GM23338 (cell line): ENCODE results near the gene TMEM116. TPM values are rescaled to one million over a fixed set of nuclear protein-coding genes. Genes with fewer than 3 reads are reported as not detected.

Experiments used
- ATAC-seq: fragments of 200-7000 bp; cut with Tn5 transposase; 3 replicates; pipeline ENCODE4 v1.9.1; 2020
- DNase-seq: peaks from one replicate; pipeline ENCODE4 v3.0.0-alpha.2; 2015; ENCODE audit warnings: low spot score
- H2AFZ ChIP-seq: fragments of 200-600 bp; sonication (generic); 2 replicates; pipeline ENCODE4 v1.8.0; 2016; ENCODE audit warnings: antibody characterized with exemption, mild to moderate bottlenecking, moderate library complexity
- H3F3A ChIP-seq: fragments of 200-600 bp; sonication (generic); replicated peaks from 2 replicates; pipeline ENCODE4 v1.8.0; 2017; ENCODE audit warnings: antibody characterized with exemption, mixed run types, low read depth
- H3K27ac ChIP-seq: fragments of 200-600 bp; sonication (generic); 2 replicates; pipeline ENCODE4 v1.6.1; 2016; ENCODE audit warnings: low read depth
- H3K27me3 ChIP-seq: fragments of 200-600 bp; sonication (generic); 2 replicates; pipeline ENCODE4 v1.8.0; 2016; ENCODE audit warnings: mild to moderate bottlenecking, mixed run types, moderate library complexity; ENCODE audit not compliant: insufficient read depth
- H3K36me3 ChIP-seq: fragments of 200-600 bp; sonication (generic); 2 replicates; pipeline ENCODE4 v1.8.0; 2016; ENCODE audit warnings: mild to moderate bottlenecking; ENCODE audit not compliant: insufficient read depth
- H3K4me1 ChIP-seq: fragments of 200-600 bp; sonication (generic); 2 replicates; pipeline ENCODE4 v1.8.0; 2016; ENCODE audit warnings: mild to moderate bottlenecking, moderate library complexity; ENCODE audit not compliant: insufficient read depth
- H3K4me2 ChIP-seq: fragments of 200-600 bp; sonication (generic); 2 replicates; pipeline ENCODE4 v1.7.1; 2017; ENCODE audit warnings: mixed run types
- H3K4me3 ChIP-seq: fragments of 200-600 bp; sonication (generic); 2 replicates; pipeline ENCODE4 v1.6.1; 2016; ENCODE audit warnings: mixed run types
- H3K79me2 ChIP-seq: fragments of 200-600 bp; sonication (generic); replicated peaks from 2 replicates; pipeline ENCODE4 v1.8.0; 2017; ENCODE audit warnings: mild to moderate bottlenecking; ENCODE audit not compliant: insufficient read depth
- H3K9me2 ChIP-seq: fragments of 200-600 bp; sonication (generic); 2 replicates; pipeline ENCODE4 v1.8.0; 2017; ENCODE audit not compliant: insufficient read depth
- H4K20me1 ChIP-seq: fragments of 200-600 bp; sonication (generic); replicated peaks from 2 replicates; pipeline ENCODE4 v1.8.0; 2017; ENCODE audit warnings: mild to moderate bottlenecking; ENCODE audit not compliant: insufficient read depth
- H3K27ac Mint-ChIP-seq: 2 replicates; pipeline ENCODE4 v1.8.0; 2020; ENCODE audit warnings: inconsistent platforms, mild to moderate bottlenecking, moderate library complexity, mixed read lengths
- H3K27me3 Mint-ChIP-seq: 3 replicates; pipeline ENCODE4 v1.8.0; 2022; ENCODE audit warnings: low read depth, mild to moderate bottlenecking, moderate library complexity, mixed read lengths, inconsistent platforms; ENCODE audit not compliant: insufficient read depth, poor library complexity
- H3K36me3 Mint-ChIP-seq: 3 replicates; pipeline ENCODE4 v1.8.0; 2021; ENCODE audit warnings: low read depth, mild to moderate bottlenecking, inconsistent platforms, moderate library complexity, mixed read lengths
- H3K4me1 Mint-ChIP-seq: 3 replicates; pipeline ENCODE4 v1.8.0; 2020; ENCODE audit warnings: mild to moderate bottlenecking, inconsistent platforms, mixed read lengths
- H3K4me3 Mint-ChIP-seq: 3 replicates; pipeline ENCODE4 v1.8.0; 2021; ENCODE audit warnings: moderate library complexity, mild to moderate bottlenecking, inconsistent platforms, mixed read lengths
- H3K9me3 Mint-ChIP-seq: 3 replicates; pipeline ENCODE4 v1.8.0; 2020; ENCODE audit warnings: moderate library complexity, mild to moderate bottlenecking, inconsistent platforms, mixed read lengths
- CTCF ChIP-seq, 2 experiments: fragments of 200-600 bp in 1 of 2; sonication (generic) in 1 of 2; conservative IDR thresholded peaks; 2 replicates each; pipeline versions ENCODE4 v1.5.1 to v1.6.1; 2016 to 2017; ENCODE audit warnings: antibody characterized with exemption in 2 of 2, low read depth in 2 of 2, mild to moderate bottlenecking in 2 of 2, moderate library complexity in 1 of 2
- EZH2 ChIP-seq: fragments of 200-600 bp; sonication (generic); IDR thresholded peaks from one replicate; pipeline ENCODE4 v1.8.0; 2017; ENCODE audit warnings: antibody characterized with exemption, mild to moderate bottlenecking, low read depth; ENCODE audit not compliant: unreplicated experiment
- EZH2phosphoT487 ChIP-seq: fragments of 200-600 bp; sonication (generic); IDR thresholded peaks from one replicate; pipeline ENCODE4 v1.8.1; 2018; ENCODE audit warnings: antibody characterized with exemption; ENCODE audit not compliant: unreplicated experiment
- JUNB ChIP-seq: IDR thresholded peaks from one replicate; pipeline ENCODE4 v1.6.1; 2016; ENCODE audit warnings: antibody characterized with exemption; ENCODE audit not compliant: unreplicated experiment
- NANOG ChIP-seq: IDR thresholded peaks from 2 replicates; pipeline ENCODE4 v1.6.1; 2016; ENCODE audit warnings: antibody characterized with exemption, borderline replicate concordance
- POLR2AphosphoS5 ChIP-seq: IDR thresholded peaks from 2 replicates; pipeline ENCODE4 v1.6.1; 2016; ENCODE audit warnings: antibody characterized with exemption, low read depth
- ZNF114 ChIP-seq: fragments of 250-450 bp; sonication (Bioruptor Pico); IDR thresholded peaks from 2 replicates; pipeline ENCODE4 v1.5.0; 2020; ENCODE audit warnings: mild to moderate bottlenecking, moderate library complexity
- ZNF331 ChIP-seq: fragments of 250-450 bp; sonication (Bioruptor Pico); IDR thresholded peaks from 2 replicates; pipeline ENCODE4 v1.5.0; 2020; ENCODE audit warnings: low read depth, mild to moderate bottlenecking, moderate library complexity
- ZNF462 ChIP-seq: fragments of 250-450 bp; sonication (Bioruptor Pico); IDR thresholded peaks from 2 replicates; pipeline ENCODE4 v1.5.0; 2020; ENCODE audit warnings: mild to moderate bottlenecking, moderate library complexity
- polyA plus RNA-seq: library from polyadenylated mRNA; unstranded; fragments of >200 nt; fragmentation: Nextera tagmentation; extraction: Ambion mirVana; gene quantifications from 2 replicates; pipeline ENCODE4 v1.2.1, GENCODE V29; 2016
- total RNA-seq: library from RNA; depleted of rRNA; stranded (reverse); fragments of >200 nt; shearing (Covaris generic); gene quantifications from 2 replicates; pipeline ENCODE4 v1.2.3, GENCODE V29; 2014
- TF ChIP-seq, protein P1 (sequence below): IDR thresholded peaks from 2 replicates; pipeline ENCODE4 v1.6.1; 2016; ENCODE audit warnings: antibody characterized with exemption

TMEM116 gene
- total and polyA plus RNA-seq, 2 experiments from 2014 or later = 8.0 to 10.4 TPM

DNA sequence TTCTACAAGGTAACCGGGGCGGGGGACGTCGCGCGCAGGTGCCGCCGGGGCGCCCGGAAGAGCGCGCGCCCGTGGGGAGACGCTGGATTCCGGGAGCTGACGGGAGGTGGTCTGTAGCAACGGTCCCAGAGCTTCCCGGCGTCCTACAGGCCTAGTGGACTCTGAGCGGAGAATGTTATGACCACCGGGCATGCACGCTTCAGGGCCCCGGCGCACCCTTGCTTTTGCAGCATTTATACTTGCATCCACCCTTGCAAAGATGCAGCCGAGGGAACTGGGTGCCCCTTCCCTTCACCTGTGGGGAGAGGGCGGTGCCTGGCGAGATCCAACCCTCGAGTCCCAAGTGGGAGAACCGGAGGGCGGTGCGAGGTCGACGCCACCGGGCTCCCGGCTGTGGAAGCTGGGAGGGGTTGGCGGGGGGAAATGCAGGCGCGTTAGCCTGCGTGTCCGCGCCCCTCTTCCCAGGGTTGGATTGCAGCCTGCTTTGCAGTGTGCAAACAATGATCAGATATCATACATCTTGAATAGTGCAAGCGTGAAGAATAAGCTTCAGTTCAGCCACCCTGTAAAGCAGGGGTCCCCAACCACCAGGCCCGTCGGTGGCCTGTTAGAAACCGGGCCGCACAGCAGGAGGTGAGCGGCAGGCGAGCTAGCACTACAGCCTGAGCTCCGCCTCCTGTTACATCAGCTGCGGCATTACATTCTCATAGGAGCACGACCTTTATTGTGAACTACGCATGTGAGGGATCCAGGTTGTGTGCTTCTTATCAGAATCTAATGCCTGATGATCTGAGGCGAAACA lies 837 bp upstream of the TMEM116 start (continued):
- TF ChIP-seq JUNB (no peak), NANOG (no peak), CTCF (conservative IDR thresholded peaks at IDR 0.05; ENCODE audit: low read depth in 2 of 2) (no peak), ZNF331 (CRISPR knock-in tag) (no peak), EZH2phosphoT487 (no peak), ZNF114 (CRISPR knock-in tag) (no peak)
- TF ChIP-seq, protein P1, sequence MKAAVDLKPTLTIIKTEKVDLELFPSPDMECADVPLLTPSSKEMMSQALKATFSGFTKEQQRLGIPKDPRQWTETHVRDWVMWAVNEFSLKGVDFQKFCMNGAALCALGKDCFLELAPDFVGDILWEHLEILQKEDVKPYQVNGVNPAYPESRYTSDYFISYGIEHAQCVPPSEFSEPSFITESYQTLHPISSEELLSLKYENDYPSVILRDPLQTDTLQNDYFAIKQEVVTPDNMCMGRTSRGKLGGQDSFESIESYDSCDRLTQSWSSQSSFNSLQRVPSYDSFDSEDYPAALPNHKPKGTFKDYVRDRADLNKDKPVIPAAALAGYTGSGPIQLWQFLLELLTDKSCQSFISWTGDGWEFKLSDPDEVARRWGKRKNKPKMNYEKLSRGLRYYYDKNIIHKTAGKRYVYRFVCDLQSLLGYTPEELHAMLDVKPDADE = no peak

GRCh38 chr12:112011685-112012084 lies 1.3 kb downstream of the TMEM116 start:
- peak overlapping the region; percentile 100 for H3K4me3 ChIP-seq
- peaks cover 12% of the 10 kb centered on the region; the same call in 1 of the 2 replicates for H3F3A ChIP-seq
- peaks cover 24% of the 10 kb centered on the region for H3K4me1 ChIP-seq
- H3K36me3 ChIP-seq = peaks cover 13% of the 10 kb centered on the region
- 0 out of 2 replicates have a peak, but pooled peaks cover 5% of the 10 kb centered on the region for H3K9me2 ChIP-seq
- no peak overlapping the region for H3K27ac ChIP-seq
- peaks cover 32% of the 10 kb centered on the region for H3K4me1 Mint-ChIP-seq
- peak overlapping the region; percentile 99 for H3K27ac Mint-ChIP-seq
- peaks cover 7% of the 10 kb centered on the region for H3K9me3 Mint-ChIP-seq
- no peak for ATAC-seq
- peak overlapping the region; percentile 99 for H3K4me2 ChIP-seq
- H3K36me3 Mint-ChIP-seq = peaks cover 29% of the 10 kb centered on the region
- DNase-seq = no peak
- H2AFZ ChIP-seq = no peak overlapping the region
- no peaks in the 10 kb centered on the region for H3K27me3 ChIP-seq
- H3K27me3 Mint-ChIP-seq = peaks cover 16% of the 10 kb centered on the region
- H4K20me1 ChIP-seq = peaks cover 17% of the 10 kb centered on the region
- H3K4me3 Mint-ChIP-seq = peak overlapping the region; percentile 97
- H3K79me2 ChIP-seq = peaks cover 45% of the 10 kb centered on the region
- TF ChIP-seq ZNF462 (CRISPR knock-in tag) (no peak), ZNF331 (CRISPR knock-in tag) (no peak), CTCF (conservative IDR thresholded peaks at IDR 0.05; ENCODE audit: low read depth in 2 of 2) (no peak), POLR2AphosphoS5 (no peak), NANOG (no peak), ZNF114 (CRISPR knock-in tag) (no peak), EZH2 (no peak)
- TF ChIP-seq, protein P1 = no peak
